Ascending aorta (tissue), 2 donors: ENCODE data around the gene MCU. TPM values are rescaled to one million over a fixed set of nuclear protein-coding genes. Genes with fewer than 3 reads are reported as not detected.

Experiments
- DNase-seq, 2 donors: peaks; one replicate each; pipeline ENCODE4 v3.0.0-alpha.2; 2019; ENCODE audit warnings: low spot score in 2 of 2
- H3K27ac ChIP-seq, 2 donors: fragments of 200-600 bp; sonication (generic); one replicate each; pipeline ENCODE4 v1.5.1; 2016 to 2017; ENCODE audit warnings: mild to moderate bottlenecking in 1 of 2
- H3K27me3 ChIP-seq: fragments of 200-600 bp; sonication (generic); one replicate; pipeline ENCODE4 v1.5.1; 2017
- H3K36me3 ChIP-seq, 2 donors: fragments of 200-600 bp; sonication (generic); one replicate each; pipeline ENCODE4 v1.5.1; 2016
- H3K4me1 ChIP-seq, 2 donors: fragments of 200-600 bp; sonication (generic); one replicate each; pipeline ENCODE4 v1.5.1; 2016 to 2017; ENCODE audit warnings: mild to moderate bottlenecking in 1 of 2
- H3K4me3 ChIP-seq, 2 donors: fragments of 200-600 bp; sonication (generic); one replicate each; pipeline ENCODE4 v1.5.1; 2016 to 2017; ENCODE audit warnings: mild to moderate bottlenecking in 1 of 2
- H3K9me3 ChIP-seq, 2 donors: fragments of 200-600 bp; sonication (generic); one replicate each; pipeline ENCODE4 v1.5.1; 2016
- intact Hi-C: fragments of 100-400 bp; cut with DNase I; formaldehyde crosslinking; loops from one replicate; pipeline ENCODE4 v1.15.1; 2023
- total RNA-seq: library from RNA; depleted of rRNA; stranded (reverse); fragments of >200 nt; gene quantifications from one replicate; pipeline ENCODE4 v1.1.0, GENCODE V29; 2016
- TF ChIP-seq, protein P1 (sequence below), 3 experiments: fragments of 200-600 bp in 2 of 3; fragments of 450-650 bp in 1 of 3; sonication (generic) in 2 of 3; IDR thresholded peaks; one replicate each; pipeline ENCODE4 v1.5.1; 2016 to 2019; ENCODE audit warnings: antibody characterized with exemption in 3 of 3, mild to moderate bottlenecking in 1 of 3, moderate library complexity in 1 of 3

Gene MCU
- total RNA-seq, 1 donor from 2014 or later, result 22.0 TPM

GRCh38 chr10:72885953-72886352, 194.0 kb downstream of the MCU start:
- no peaks in the 10 kb centered on the region for H3K9me3 ChIP-seq
- no peak for DNase-seq
- H3K4me3 ChIP-seq, result no peak overlapping the region
- H3K27me3 ChIP-seq, result no peaks in the 10 kb centered on the region
- no peak overlapping the region for H3K27ac ChIP-seq
- H3K4me1 ChIP-seq, result no peaks in the 10 kb centered on the region
- peaks cover 7 to 21% of the 10 kb centered on the region in 2 donors for H3K36me3 ChIP-seq
- TF ChIP-seq, protein P1, sequence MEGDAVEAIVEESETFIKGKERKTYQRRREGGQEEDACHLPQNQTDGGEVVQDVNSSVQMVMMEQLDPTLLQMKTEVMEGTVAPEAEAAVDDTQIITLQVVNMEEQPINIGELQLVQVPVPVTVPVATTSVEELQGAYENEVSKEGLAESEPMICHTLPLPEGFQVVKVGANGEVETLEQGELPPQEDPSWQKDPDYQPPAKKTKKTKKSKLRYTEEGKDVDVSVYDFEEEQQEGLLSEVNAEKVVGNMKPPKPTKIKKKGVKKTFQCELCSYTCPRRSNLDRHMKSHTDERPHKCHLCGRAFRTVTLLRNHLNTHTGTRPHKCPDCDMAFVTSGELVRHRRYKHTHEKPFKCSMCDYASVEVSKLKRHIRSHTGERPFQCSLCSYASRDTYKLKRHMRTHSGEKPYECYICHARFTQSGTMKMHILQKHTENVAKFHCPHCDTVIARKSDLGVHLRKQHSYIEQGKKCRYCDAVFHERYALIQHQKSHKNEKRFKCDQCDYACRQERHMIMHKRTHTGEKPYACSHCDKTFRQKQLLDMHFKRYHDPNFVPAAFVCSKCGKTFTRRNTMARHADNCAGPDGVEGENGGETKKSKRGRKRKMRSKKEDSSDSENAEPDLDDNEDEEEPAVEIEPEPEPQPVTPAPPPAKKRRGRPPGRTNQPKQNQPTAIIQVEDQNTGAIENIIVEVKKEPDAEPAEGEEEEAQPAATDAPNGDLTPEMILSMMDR (IDR thresholded peaks at IDR 0.05), result no peak
- intact Hi-C loops, result no loop called here

DNA sequence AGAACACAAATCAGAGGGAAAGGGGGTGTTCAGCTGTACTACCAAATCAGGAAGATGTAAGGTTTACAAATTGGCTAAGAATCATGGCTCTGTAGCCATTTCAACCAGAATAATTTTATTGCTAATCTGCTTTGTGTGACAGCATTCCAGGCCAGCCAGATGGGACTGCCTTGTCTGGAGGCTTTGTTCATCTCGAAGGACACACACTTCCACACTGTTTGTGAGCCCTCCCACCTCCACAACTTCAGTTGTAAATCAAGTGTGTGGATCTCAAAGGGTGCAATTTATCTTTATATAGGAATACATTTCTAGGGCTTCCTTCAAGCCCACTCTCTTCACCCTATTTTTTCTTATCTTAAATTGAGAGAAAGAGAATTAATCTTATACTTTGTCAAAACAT, 194.7 kb downstream of the MCU start:
- H3K9me3 ChIP-seq, result no peaks in the 10 kb centered on the region
- TF ChIP-seq, protein P1 (IDR thresholded peaks at IDR 0.05), result no peak
- peak overlapping the region in 1 of 2 donors; percentile 2 for H3K27ac ChIP-seq
- no peaks in the 10 kb centered on the region for H3K27me3 ChIP-seq
- intact Hi-C loops, result no loop called here
- no peak for DNase-seq
- H3K4me3 ChIP-seq, result no peak overlapping the region
- H3K4me1 ChIP-seq, result no peaks in the 10 kb centered on the region
- H3K36me3 ChIP-seq, result peaks cover 7 to 21% of the 10 kb centered on the region in 2 donors

DNA sequence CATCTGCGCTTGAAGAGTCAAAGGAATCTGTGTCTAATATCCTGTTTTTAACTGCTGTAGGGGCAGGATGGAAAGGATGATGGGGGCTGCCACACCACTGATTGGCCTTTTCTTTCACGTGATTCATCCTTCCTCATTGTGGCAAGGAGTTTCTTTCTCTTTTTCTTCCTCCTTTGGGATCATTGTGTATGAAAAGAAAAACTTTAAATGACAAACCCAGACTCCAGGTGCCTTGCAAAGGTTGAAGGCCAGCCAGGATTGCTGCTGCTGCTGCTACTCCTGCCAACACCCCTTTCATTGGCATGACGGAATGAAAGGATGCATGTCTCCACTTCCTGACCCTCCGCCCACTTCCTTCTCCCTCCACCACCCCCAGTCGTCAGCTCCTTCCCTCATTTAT, 195.1 kb downstream of the MCU start:
- intact Hi-C loops, result no loop called here
- H3K4me3 ChIP-seq, result no peak overlapping the region

GRCh38 chr10:72888151-72888638, 196.3 kb downstream of the MCU start:
- DNase-seq, result no peak
- H3K4me1 ChIP-seq, result no peaks in the 10 kb centered on the region
- no peak overlapping the region for H3K4me3 ChIP-seq
- intact Hi-C loops, result no loop called here
- TF ChIP-seq, protein P1 (IDR thresholded peaks at IDR 0.05), result no peak
- H3K36me3 ChIP-seq, result peaks cover 7 to 21% of the 10 kb centered on the region in 2 donors
- no peak overlapping the region for H3K27ac ChIP-seq
- no peaks in the 10 kb centered on the region for H3K27me3 ChIP-seq
- no peaks in the 10 kb centered on the region for H3K9me3 ChIP-seq

More for the DNA sequence above, 195.1 kb downstream of the MCU start:
- no peaks in the 10 kb centered on the region for H3K4me1 ChIP-seq
- peak overlapping the region in 1 of 2 donors; percentile 2 for H3K27ac ChIP-seq
- TF ChIP-seq, protein P1 (IDR thresholded peaks at IDR 0.05), result no peak
- H3K9me3 ChIP-seq, result no peaks in the 10 kb centered on the region
- H3K36me3 ChIP-seq, result peaks cover 7 to 21% of the 10 kb centered on the region in 2 donors
- DNase-seq, result no peak
- H3K27me3 ChIP-seq, result no peaks in the 10 kb centered on the region

DNA sequence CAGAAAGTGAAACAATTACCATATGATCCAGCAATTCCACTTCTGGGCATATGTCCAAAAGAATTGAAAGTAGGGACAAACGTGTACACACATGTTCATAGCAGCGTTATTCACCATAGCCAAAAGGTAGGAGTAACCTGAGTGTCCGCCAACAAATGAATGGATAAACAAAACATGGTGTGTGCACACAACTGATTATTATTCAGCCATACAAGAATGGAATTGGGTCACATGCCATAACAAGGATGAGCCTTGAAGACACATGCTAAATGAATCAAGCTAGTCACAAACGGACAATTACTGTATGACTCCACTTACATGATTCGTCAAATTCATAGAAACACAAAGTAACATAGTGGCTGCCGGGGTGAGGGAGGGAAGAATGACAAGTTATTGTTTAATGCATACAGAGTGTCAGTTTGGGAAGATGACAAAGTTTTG, 197.5 kb downstream of the MCU start:
- no peak for DNase-seq
- TF ChIP-seq, protein P1 (IDR thresholded peaks at IDR 0.05), result no peak
- Histone ChIP-seq H3K4me3 (no peak overlapping the region), H3K27me3 (no peaks in the 10 kb centered on the region), H3K9me3 (no peaks in the 10 kb centered on the region), H3K4me1 (no peaks in the 10 kb centered on the region), H3K27ac (no peak overlapping the region), H3K36me3 (peaks cover 7 to 21% of the 10 kb centered on the region in 2 donors)
- intact Hi-C loops, result no loop called here

- no peaks in the 10 kb centered on the region for H3K4me1 ChIP-seq
- no peaks in the 10 kb centered on the region for H3K27me3 ChIP-seq
- DNase-seq, result no peak
- no peak overlapping the region for H3K4me3 ChIP-seq
- intact Hi-C loops, result no loop called here
- TF ChIP-seq, protein P1 (IDR thresholded peaks at IDR 0.05), result no peak
- H3K36me3 ChIP-seq, result peaks cover 3 to 20% of the 10 kb centered on the region in 2 donors
- H3K27ac ChIP-seq, result no peak overlapping the region
- no peaks in the 10 kb centered on the region for H3K9me3 ChIP-seq
Observed at GRCh38 chr10:72890086-72890485, 198.1 kb downstream of the MCU start.
